KMS-11 (cell line): ENCODE results near the gene IWS1.

Experiments
- H2AFZ ChIP-seq: fragments of 200-600 bp; sonication (generic); 2 replicates; pipeline ENCODE4 v1.6.1; 2016; ENCODE audit warnings: antibody characterized with exemption, mixed run types, low read depth
- H3K27ac ChIP-seq: fragments of 200-600 bp; sonication (generic); 2 replicates; pipeline ENCODE4 v1.6.1; 2016; ENCODE audit warnings: mild to moderate bottlenecking, mixed run types
- H3K27me3 ChIP-seq: fragments of 200-600 bp; sonication (generic); 2 replicates; pipeline ENCODE4 v1.6.1; 2017; ENCODE audit warnings: mild to moderate bottlenecking, low read depth, mixed run types, moderate library complexity; ENCODE audit not compliant: insufficient read depth
- H3K36me3 ChIP-seq: fragments of 200-600 bp; sonication (generic); 2 replicates; pipeline ENCODE4 v1.6.1; 2017; ENCODE audit warnings: mild to moderate bottlenecking, mixed run types; ENCODE audit not compliant: insufficient read depth
- H3K4me1 ChIP-seq: fragments of 200-600 bp; sonication (generic); 2 replicates; pipeline ENCODE4 v1.6.1; 2016; ENCODE audit warnings: mild to moderate bottlenecking, low read depth, mixed run types; ENCODE audit not compliant: poor library complexity, severe bottlenecking
- H3K4me2 ChIP-seq: fragments of 200-600 bp; sonication (generic); 2 replicates; pipeline ENCODE4 v1.7.0; 2016; ENCODE audit warnings: mild to moderate bottlenecking, mixed run types
- H3K4me3 ChIP-seq: fragments of 200-600 bp; sonication (generic); IDR thresholded peaks from 2 replicates; pipeline ENCODE4 v1.6.1; 2017; ENCODE audit warnings: low read depth, low read length, mixed read lengths; ENCODE audit not compliant: insufficient read depth
- H3K79me2 ChIP-seq: fragments of 200-600 bp; sonication (generic); 2 replicates; pipeline ENCODE4 v1.6.1; 2016; ENCODE audit warnings: low read depth, mixed run types; ENCODE audit not compliant: insufficient read depth
- H3K9ac ChIP-seq: fragments of 200-600 bp; sonication (generic); 2 replicates; pipeline ENCODE4 v1.6.1; 2016; ENCODE audit warnings: mild to moderate bottlenecking, mixed run types
- H4K20me1 ChIP-seq: fragments of 200-600 bp; sonication (generic); 2 replicates; pipeline ENCODE4 v1.6.1; 2016; ENCODE audit warnings: mild to moderate bottlenecking, mixed run types; ENCODE audit not compliant: insufficient read depth
- TF ChIP-seq, protein P1 (sequence below): fragments of 200-600 bp; sonication (generic); conservative IDR thresholded peaks from 2 replicates; pipeline ENCODE4 v1.6.1; 2017; ENCODE audit warnings: low read depth, mild to moderate bottlenecking, antibody characterized with exemption, low read length, moderate library complexity, mixed read lengths

The IWS1 gene

DNA sequence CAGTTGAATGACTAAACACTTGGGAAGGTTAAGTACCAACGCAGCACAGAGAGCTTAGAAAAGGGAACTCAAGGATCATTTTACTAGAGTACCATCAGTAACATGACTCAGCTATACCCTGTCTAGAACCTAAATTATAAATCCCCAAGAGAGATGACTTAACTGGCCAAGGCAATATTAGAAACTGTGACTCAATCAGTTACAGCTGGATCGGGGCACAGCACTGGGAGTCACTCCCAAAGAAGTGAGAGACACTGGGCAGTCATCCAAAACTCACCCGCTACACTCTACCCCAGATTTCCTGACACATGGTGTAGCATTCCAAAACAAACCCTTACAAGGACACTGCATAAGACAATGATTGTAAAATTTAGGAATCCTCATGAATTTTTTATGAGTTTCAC is 17.7 kb downstream of the IWS1 start:
- Histone ChIP-seq H3K4me3 (no peak overlapping the region), H3K27ac (no peak overlapping the region), H3K4me1 (peaks cover 6% of the 10 kb centered on the region), H2AFZ (no peak overlapping the region), H3K79me2 (peaks cover 62% of the 10 kb centered on the region), H4K20me1 (no peaks in the 10 kb centered on the region), H3K27me3 (no peaks in the 10 kb centered on the region), H3K4me2 (no peak overlapping the region), H3K9ac (no peak overlapping the region), H3K36me3 (peaks cover 5% of the 10 kb centered on the region; the same call in 1 of the 2 replicates)
- TF ChIP-seq, protein P1, sequence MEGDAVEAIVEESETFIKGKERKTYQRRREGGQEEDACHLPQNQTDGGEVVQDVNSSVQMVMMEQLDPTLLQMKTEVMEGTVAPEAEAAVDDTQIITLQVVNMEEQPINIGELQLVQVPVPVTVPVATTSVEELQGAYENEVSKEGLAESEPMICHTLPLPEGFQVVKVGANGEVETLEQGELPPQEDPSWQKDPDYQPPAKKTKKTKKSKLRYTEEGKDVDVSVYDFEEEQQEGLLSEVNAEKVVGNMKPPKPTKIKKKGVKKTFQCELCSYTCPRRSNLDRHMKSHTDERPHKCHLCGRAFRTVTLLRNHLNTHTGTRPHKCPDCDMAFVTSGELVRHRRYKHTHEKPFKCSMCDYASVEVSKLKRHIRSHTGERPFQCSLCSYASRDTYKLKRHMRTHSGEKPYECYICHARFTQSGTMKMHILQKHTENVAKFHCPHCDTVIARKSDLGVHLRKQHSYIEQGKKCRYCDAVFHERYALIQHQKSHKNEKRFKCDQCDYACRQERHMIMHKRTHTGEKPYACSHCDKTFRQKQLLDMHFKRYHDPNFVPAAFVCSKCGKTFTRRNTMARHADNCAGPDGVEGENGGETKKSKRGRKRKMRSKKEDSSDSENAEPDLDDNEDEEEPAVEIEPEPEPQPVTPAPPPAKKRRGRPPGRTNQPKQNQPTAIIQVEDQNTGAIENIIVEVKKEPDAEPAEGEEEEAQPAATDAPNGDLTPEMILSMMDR, result no peak

DNA sequence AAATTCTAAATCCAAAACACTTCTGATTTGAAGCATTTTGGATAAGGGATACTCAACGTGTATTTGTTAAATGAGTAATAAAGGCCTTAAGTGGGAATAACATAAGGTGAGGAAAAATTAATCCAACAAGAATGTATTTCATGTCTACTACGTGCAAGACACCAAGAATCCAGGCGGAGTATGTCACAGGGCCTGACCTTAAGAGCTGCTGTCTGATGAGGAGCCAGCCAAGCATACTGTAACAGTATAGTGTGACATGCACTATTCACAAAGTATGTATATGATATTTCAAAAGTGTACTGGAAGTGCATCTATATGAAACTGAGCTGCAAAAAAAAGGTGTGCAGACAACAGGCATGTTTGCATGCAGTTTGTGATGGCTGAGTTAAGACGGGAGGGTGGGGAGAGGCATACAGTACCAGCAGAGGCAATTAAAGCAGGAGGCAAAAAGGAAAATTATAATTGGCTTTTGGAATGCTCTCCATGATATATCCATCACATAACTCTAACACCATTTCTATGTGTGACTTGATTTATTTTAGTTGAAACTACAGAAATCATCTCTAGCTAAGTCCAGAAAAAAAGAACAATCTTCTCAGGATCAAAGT is 18.2 kb downstream of the IWS1 start:
- Histone ChIP-seq H3K36me3 (peaks cover 5% of the 10 kb centered on the region; the same call in 1 of the 2 replicates), H3K9ac (no peak overlapping the region), H4K20me1 (no peaks in the 10 kb centered on the region), H3K27ac (no peak overlapping the region), H3K4me1 (peaks cover 6% of the 10 kb centered on the region), H3K4me3 (no peak overlapping the region), H3K79me2 (peaks cover 62% of the 10 kb centered on the region), H3K4me2 (no peak overlapping the region), H2AFZ (no peak overlapping the region), H3K27me3 (no peaks in the 10 kb centered on the region)
- TF ChIP-seq, protein P1, result no peak

DNA sequence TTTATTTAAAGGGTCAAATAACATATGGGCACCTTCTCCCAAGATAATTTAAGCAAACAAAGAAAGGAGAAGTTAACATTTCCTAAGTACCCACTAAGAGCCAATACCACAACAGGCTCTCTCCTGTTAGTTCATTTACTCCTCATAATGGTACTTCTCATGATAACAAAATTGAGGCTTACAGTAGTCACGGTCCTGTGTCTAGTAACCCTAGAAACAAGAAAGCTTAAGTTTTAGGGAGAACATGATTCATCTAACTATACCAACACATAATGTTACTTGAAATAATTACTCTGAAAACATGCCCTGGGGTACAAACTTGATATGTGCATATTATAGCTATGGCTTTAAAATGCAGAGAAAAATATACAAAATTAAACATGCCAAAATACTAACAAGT is 19.8 kb downstream of the IWS1 start:
- H3K4me1 ChIP-seq, result no peaks in the 10 kb centered on the region
- peaks cover 14% of the 10 kb centered on the region; the same call in 1 of the 2 replicates for H3K36me3 ChIP-seq
- H2AFZ ChIP-seq, result no peak overlapping the region
- peaks cover 51% of the 10 kb centered on the region for H3K79me2 ChIP-seq
- H3K4me2 ChIP-seq, result no peak overlapping the region
- H3K27ac ChIP-seq, result no peak overlapping the region
- H3K4me3 ChIP-seq, result no peak overlapping the region
- no peak overlapping the region for H3K9ac ChIP-seq
- H4K20me1 ChIP-seq, result no peaks in the 10 kb centered on the region
- no peaks in the 10 kb centered on the region for H3K27me3 ChIP-seq
- TF ChIP-seq, protein P1, result no peak

DNA sequence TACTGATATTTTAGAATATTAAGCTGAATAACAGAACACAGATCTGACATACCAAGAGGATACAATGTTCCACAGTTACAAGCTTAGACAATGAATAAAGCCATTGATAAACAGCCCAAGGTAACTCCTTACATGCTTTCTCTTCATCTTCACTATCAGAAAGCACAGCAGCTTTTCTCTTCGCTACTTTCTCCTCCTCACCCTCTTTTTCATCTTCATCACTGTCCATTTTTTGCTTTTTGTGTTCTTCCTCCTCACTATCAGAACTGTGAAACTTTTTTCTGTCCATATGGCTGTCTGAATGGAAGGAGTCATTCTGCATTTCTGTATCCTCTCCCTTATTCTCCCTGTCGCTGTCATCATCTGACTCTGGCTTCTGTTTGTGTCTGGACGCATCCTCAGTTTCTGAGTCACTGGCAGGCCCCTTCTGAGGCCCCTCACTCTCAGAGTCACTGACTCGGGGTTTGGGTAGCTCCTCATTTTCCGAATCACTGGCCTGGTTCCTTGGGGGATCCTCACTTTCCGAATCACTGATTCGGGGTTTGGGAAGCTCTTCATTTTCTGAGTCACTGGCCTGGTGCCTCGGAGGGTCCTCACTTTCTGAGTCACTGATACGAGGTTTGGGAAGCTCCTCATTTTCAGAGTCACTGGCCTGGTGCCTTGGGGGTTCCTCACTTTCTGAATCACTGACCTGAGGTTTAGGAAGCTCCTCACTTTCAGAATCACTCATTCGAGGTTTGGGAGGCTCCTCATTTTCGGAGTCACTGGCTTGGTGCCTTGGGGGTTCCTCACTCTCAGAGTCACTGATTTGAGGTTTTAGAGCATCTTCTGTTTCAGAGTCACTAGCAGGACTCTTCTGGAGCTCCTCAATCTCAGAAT is 21.5 kb downstream of the IWS1 start:
- H3K36me3 ChIP-seq, result peaks cover 14% of the 10 kb centered on the region; the same call in 1 of the 2 replicates
- TF ChIP-seq, protein P1, result no peak
- no peak overlapping the region for H3K9ac ChIP-seq
- no peaks in the 10 kb centered on the region for H3K27me3 ChIP-seq
- H4K20me1 ChIP-seq, result no peaks in the 10 kb centered on the region
- no peaks in the 10 kb centered on the region for H3K4me1 ChIP-seq
- H2AFZ ChIP-seq, result no peak overlapping the region
- peaks cover 34% of the 10 kb centered on the region for H3K79me2 ChIP-seq
- H3K27ac ChIP-seq, result no peak overlapping the region
- H3K4me2 ChIP-seq, result no peak overlapping the region
- no peak overlapping the region for H3K4me3 ChIP-seq
